ENCODE data around the gene LITAF.

LITAF gene

DNA sequence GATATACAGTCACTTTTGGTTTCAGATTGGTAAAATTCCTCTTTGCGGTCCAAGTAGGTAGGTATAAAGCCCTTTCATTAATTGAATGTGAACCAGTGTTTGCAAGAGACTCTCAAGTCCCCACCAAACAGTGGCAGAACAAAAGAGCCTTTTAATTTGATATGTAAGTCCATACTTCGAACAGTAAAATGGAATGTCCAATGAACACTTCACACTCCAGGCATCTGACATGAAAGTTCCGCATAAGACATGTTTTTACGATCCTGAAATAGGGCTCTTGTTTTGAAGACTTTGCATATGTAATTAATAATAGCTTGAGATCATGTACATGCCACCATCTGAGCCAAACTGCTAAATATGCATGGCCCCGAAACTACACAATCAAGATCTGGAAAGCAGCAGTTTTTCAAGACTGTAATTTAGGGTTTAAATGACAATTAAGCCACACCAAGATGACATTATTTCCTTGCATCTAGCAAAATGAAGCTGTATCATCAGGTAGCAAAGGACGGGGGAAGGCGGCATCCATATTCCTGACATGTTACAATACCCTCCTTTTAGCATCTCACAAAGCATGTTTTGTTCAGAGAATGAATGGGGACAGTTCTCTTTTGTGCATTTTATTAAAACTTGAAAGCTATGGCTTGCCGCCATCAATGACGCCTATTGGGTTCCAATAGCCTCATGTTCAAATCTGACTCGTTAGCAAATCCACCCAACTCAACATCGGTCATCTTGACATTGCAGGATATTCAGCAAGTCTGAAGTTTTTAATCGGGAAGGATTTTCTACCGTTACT, 39.4 kb downstream of the LITAF start:
- DNase-seq: no peak

DNA sequence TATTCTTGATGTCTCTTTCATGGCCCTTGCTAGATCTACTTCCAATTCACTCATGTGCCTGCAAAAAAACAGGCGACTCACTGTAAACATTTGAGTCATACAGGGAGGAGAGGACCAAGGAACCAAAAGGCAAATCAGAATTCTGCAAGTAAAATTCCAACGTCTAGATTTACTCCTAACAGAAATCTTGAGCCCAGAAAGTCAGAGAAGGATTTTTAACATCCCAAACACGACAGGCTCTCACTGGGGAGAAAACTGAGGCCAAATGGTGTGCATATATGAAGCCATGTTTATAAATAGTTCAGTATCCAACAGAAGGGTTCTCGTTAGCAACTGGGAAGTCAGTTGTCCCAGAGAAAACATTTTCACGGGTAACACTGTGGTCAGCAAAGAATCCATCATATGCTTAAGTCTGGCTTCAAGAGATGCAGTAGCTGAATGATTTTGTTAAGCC, 40.1 kb downstream of the LITAF start:
- DNase-seq: no peak

- no peak for DNase-seq
Observed at GRCh38 chr16:11543661-11544393, 42.9 kb downstream of the LITAF start.

GRCh38 chr16:11542069-11542744, 44.5 kb downstream of the LITAF start:
- no peak for DNase-seq

GRCh38 chr16:11539641-11540050, 47.1 kb downstream of the LITAF start:
- no peak for DNase-seq

DNA sequence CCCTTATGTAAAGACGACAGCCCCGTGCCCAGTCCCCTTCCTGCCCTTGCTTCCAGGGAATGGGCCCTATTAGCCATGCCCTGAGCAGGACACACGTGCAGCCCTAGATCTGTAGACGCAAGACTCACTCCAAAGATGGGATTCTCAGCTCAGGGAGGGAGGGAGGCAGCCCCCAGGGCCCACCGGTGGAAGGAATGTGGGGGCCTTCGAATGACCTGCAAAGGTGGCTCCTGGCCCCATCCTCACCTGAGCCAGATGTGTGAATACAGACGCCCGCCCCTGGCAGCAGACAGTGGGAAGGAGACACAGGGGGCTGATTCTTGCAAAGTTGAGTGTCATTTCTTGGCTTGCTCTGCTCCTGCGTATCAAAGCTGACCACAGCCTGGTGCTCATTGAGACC, 47.8 kb downstream of the LITAF start:
- no peak for DNase-seq

GRCh38 chr16:11536104-11536866, 50.4 kb downstream of the LITAF start:
- DNase-seq: no peak

GRCh38 chr16:11535494-11535893, 51.2 kb downstream of the LITAF start:
- no peak for DNase-seq

DNA sequence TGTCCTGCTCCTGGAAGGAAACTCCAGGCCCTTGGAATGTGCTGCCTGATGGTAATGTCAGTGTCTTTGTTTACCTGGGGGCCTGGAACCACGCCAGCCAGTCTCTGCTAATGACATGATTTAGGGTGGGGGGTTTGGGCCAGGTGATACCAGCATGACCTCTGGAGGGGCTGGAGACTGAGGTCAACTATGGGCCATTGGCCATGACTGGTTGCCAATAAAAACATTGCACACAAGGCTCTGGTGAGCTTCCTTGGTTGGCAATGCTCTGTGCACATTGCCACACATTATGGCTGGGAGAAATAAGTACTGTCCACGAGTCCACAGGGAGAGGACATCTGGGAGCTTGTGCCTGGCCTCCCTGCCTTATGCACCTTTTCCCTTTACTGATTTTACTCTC, 52.5 kb downstream of the LITAF start:
- DNase-seq: no peak

DNA sequence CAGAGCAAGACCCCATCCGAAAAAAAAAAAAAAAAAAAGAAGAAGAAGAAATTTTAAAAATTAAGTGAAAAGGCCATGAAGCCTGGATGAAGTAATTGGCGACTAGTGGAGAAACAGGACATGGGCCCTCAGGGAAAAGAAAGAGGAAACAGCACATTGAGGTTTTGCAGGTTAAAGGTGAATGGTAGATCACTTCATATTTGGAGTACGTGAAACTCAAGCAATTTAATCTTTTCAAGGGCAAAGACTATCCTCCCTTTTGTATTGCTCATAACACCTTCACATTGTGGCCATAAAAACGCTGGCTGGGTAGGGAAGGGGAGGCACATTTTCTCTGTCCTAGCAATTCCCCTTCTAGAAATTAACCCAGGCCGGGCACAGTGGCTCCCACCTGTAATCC, 53.1 kb downstream of the LITAF start:
- no peak for DNase-seq

GRCh38 chr16:11530171-11530940, 56.4 kb downstream of the LITAF start:
- DNase-seq: no peak

GRCh38 chr16:11529285-11529684, 57.4 kb downstream of the LITAF start:
- no peak for DNase-seq

- DNase-seq: no peak
Observed at GRCh38 chr16:11528053-11528452, 58.7 kb downstream of the LITAF start.

DNA sequence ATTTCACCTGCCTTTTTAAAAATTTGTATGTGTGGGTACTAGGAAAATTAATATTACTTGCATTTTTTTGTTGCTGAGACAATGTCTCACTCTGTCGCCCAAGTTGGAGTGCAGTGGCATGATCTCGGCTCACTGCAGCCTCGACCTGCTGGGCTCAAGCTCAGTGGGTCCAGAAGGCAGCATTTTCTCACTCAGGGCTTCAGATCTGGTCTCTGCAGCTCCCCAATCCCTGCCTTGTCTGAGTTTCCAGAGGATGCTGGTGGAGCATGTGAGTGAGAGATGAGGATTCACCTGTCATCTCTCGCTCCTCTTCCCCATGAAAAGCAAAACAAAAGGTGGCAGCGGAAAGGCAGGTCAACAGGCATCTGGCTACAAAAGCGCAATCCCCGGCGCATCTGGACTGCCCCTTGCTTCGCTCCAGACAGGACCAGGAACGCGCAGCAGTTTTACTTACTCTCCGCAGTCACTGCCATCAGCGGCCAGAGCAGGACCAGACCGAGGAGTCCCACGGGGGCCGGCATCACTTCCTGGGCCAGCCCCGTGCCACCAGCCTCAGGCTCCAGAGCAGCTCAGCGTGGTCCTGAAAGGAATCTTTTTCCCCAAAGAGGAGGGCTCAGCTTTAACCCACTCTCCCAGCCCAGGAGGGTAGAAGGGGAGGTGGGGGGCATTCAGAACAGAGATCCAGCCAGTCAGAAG, 59.9 kb downstream of the LITAF start:
- no peak for DNase-seq

DNA sequence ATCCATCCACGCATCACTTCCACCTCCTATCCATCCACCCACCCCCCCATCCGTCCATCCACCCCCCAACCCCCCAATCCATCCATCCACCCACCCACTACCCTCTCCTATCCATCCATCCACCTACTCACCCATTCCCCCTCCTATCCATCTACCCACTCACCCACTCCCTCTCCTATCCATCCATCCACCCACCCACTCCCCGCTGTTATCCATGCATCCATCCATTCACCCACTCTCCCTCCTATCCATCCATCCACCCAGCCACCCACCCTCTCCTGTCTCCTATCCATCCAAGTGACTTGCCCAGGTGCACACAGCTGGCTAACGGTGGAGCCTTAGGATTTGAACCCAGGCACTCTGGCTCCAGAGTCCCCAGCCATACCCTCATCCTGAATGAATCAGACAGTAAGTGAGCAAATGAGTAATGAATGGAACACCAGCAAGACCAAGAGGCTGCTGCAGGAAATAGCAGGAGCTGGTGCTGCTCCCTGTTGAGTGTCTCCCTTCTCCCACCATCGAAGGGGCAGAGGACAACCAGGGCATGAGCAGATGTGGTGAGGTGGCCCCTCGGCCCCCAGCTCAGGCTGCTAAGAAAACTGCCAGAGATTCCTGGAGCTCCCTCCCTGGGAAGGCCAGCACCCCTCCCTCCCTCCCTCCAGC, 62.5 kb downstream of the LITAF start:
- no peak for DNase-seq

DNA sequence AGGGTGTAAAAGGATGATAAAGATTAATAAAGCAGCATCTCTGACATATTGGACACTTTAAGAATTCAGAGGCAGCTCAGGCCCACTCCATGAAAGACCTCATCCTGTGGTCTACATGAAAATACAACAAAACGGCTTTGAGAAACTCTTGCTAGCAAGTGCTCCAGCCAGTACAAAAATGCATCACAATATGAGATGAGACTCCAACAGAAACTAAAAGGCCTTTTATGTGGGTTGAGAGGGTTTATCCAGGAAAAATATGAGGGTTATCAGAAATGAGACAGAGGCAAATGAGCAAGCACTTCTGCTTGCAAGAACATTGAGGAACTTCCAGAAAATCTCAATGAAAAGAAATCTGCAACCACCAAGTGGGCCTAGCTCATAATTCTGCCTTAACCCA, 65.7 kb downstream of the LITAF start:
- no peak for DNase-seq

GRCh38 chr16:11520442-11520841, 66.3 kb downstream of the LITAF start:
- DNase-seq: no peak

DNA sequence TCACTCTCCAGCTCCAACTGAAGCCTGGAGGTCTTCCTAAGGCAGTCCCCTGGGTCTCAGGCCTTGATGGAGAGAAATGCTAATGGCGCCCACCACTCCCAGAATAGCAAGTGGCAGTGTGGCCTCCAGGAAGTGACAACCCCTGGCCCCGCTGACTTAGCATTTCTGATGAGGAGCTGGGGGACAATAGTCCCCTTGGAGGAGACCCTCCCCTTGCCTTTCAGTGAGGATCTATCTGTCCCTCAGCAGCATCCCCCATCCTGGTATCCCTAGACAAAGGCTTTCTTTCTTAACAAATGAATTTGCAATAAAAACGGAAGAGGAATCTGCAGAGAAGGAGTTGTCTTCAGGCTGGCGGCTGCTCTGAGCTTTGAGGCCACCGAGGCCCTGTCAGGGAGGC, 68.8 kb downstream of the LITAF start:
- DNase-seq: no peak

- DNase-seq: no peak
Observed at GRCh38 chr16:11515540-11516430, 70.9 kb downstream of the LITAF start.

DNA sequence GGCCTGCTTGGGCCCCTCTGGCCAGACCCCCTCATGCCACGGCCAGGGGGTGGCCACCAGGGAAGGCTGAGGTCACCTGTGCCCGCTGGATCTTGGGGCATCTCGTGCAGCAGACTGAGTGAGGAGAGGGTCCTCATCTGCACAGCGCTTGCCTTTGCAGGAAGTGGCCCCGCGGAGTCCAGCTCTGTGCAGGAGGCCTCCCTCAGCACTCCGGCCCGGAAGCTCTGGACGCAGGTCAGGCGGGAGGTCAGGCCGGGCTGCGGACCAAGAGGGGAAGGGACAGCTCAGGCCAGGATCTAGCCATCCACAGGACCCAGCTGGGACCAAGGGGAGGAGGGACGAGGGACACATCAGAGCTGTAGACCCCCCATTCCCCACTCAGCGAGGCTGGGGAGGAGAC, 72.4 kb downstream of the LITAF start:
- no peak for DNase-seq

All from CD4-positive, alpha-beta T cell treated with Interleukin-4 for 4 hours (primary cell).